IPS-18c (cell line): Measurements from ENCODE around the gene KIAA0586.
"Not testable (repeated sequence)": the region's sequence is repeated elsewhere in the genome, so short reads cannot be mapped to it uniquely, and the experiment has no call there.

ENCODE experiments used
- H3K4me3 ChIP-seq: 2 replicates; pipeline ENCODE4 v1.7.0; 2013; ENCODE audit warnings: low read depth, mild to moderate bottlenecking, low read length, moderate library complexity; ENCODE audit not compliant: insufficient read depth
- H3K9me3 ChIP-seq: one replicate; pipeline ENCODE4 v1.6.1; 2013; ENCODE audit warnings: mild to moderate bottlenecking, low read length, moderate library complexity; ENCODE audit not compliant: control insufficient read depth, insufficient read depth

KIAA0586 gene

GRCh38 chr14:58517592-58517991 lies 90.1 kb downstream of the KIAA0586 start:
- no peaks in the 10 kb centered on the region for H3K9me3 ChIP-seq

GRCh38 chr14:58525691-58526090 lies 98.2 kb downstream of the KIAA0586 start:
- H3K9me3 ChIP-seq, H3K4me3 ChIP-seq: not testable (repeated sequence)

More at GRCh38 chr14:58517592-58517991, 90.1 kb downstream of the KIAA0586 start:
- no peak overlapping the region for H3K4me3 ChIP-seq

- Histone ChIP-seq H3K9me3 (no peaks in the 10 kb centered on the region), H3K4me3 (no peak overlapping the region)
These were observed 105.9 kb downstream of the KIAA0586 start for GRCh38 chr14:58533446-58533845.

- Histone ChIP-seq H3K9me3 (no peaks in the 10 kb centered on the region), H3K4me3 (no peak overlapping the region)
These were observed 107.5 kb downstream of the KIAA0586 start for GRCh38 chr14:58535044-58535443.

- Histone ChIP-seq H3K4me3 (no peak overlapping the region), H3K9me3 (no peaks in the 10 kb centered on the region)
These were observed 109.5 kb downstream of the KIAA0586 start for GRCh38 chr14:58537004-58537403.

DNA sequence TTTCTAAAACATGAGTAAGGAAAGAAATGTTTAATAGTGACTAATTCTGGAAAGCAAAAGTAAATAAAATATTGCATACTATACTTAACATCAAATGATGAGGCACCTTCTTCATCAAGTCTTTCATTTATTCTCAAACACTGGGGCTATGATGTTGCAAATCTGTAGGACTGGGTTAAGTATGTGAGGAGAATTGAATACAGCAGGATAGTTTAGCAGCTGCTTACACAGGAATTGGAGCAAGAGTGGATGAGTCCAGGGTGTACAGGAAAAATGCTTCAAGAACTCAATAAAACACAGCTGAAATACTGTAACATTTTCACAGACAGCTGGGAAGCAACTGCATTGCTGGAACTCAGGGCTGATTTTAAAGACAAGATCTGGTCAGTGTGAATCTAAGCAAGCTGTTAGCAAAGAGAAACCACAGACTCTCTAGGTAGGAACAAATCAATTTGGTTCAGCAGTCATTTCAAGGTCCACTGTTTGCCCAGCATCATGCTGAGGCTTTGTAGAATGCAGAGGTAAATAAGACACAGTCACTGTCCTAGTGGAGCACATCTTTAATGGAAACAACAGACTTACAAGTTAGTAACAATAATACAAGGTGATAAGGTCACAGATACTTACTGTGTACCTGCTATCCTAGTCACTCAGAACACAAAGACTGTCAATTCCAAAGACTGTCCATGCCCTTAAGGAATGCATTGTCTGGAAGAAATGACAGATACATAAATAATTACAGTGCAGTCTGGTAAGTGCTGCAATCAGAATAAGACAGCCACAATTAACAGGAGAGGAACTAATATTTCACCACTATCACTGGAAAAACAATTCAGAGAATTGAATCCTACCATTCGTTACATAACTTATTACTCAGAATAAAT lies 113.5 kb downstream of the KIAA0586 start:
- Histone ChIP-seq H3K4me3 (no peak overlapping the region), H3K9me3 (no peaks in the 10 kb centered on the region)

- no peaks in the 10 kb centered on the region for H3K9me3 ChIP-seq
- no peak overlapping the region for H3K4me3 ChIP-seq
These were observed 114.1 kb downstream of the KIAA0586 start for GRCh38 chr14:58541633-58542022.

DNA sequence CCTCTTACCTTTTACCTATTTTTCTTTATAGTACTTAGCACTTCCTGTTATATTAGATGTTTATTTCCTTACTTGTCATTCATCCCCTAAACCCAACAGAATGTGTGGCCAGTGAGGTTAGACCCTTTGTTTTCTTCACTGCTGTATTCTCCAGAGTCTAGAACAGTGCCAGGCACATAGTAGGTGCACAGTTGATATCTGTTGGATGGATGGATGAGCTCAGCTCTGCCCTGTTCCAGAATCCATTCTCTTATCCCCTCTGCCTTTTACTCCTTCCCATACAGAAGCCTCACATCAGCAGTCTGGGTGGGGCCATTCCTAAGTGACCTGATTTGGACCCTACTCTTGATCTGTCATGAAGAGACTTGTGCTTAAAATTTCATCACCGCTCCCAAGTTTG lies 115.7 kb downstream of the KIAA0586 start:
- Histone ChIP-seq H3K4me3 (no peak overlapping the region), H3K9me3 (no peaks in the 10 kb centered on the region)

DNA sequence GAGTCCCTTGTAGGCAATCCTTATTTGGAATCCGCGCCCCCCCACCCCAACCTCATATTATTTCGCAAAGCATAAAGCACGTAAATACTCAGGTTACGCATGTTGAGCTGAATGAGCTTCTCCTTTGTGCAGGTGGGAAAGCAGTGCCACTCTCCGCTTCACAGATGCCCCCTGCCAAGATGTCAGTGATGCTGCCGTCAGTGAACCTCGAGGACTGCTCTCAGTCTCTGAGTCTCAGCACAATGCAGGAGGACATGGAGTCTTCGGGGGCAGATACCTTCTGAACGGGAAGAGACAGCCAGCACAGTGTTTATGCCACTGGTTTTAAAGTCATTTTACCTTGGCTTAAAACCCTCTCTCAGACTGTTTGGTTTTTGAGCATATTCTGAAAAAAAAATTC lies 120.1 kb downstream of the KIAA0586 start:
- Histone ChIP-seq H3K9me3 (no peaks in the 10 kb centered on the region), H3K4me3 (no peak overlapping the region)

- no peaks in the 10 kb centered on the region for H3K9me3 ChIP-seq
These were observed 121.7 kb downstream of the KIAA0586 start for GRCh38 chr14:58549105-58549757.

GRCh38 chr14:58553959-58554358 lies 126.4 kb downstream of the KIAA0586 start:
- Histone ChIP-seq H3K4me3 (no peak overlapping the region), H3K9me3 (no peaks in the 10 kb centered on the region)

More at GRCh38 chr14:58549105-58549757, 121.7 kb downstream of the KIAA0586 start:
- H3K4me3 ChIP-seq, result no peak overlapping the region

DNA sequence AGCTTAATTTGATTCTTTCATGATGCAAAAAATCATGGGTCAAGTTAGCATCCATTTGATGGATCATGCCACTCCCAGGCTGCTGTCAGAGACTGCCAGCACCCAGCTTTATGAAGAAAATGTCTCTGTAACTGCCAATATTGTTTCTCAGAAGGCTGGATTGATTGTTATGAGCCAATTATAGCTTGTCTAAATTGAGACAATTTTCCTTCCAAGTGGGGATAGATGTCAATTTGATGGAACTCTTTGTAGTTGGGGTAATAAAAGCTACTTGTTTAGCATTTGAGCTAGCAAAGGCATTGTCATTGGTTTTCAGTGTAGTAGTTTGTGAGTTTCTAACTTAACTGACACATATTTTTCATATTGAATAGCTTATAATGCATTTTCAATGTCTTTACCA lies 128.1 kb downstream of the KIAA0586 start:
- Histone ChIP-seq H3K9me3 (no peaks in the 10 kb centered on the region), H3K4me3 (no peak overlapping the region)

GRCh38 chr14:58557242-58557641 lies 129.7 kb downstream of the KIAA0586 start:
- H3K4me3 ChIP-seq, result no peak overlapping the region
- no peaks in the 10 kb centered on the region for H3K9me3 ChIP-seq

- Histone ChIP-seq H3K4me3 (no peak overlapping the region), H3K9me3 (no peaks in the 10 kb centered on the region)
These were observed 132.7 kb downstream of the KIAA0586 start for GRCh38 chr14:58560208-58560607.

DNA sequence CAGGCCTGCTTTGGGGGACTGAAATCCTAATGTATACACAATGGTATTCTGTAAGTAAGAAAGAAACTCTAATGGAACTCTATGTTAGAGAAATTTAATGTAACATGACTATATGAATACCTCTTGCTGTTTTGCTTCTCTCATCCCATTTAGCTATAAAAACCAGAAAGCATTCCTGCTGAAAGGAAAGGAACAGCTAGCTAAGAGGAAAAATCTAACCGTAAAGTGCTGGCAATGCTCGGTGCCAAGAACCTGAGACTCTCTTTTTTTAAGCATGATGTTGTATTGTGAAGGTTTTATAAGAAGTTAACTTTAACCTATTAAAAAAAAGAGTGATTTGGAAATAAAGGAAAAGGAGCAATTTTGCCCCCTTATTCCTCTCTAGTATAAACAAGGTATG lies 134.6 kb downstream of the KIAA0586 start:
- H3K4me3 ChIP-seq, result no peak overlapping the region
- H3K9me3 ChIP-seq, result no peaks in the 10 kb centered on the region

DNA sequence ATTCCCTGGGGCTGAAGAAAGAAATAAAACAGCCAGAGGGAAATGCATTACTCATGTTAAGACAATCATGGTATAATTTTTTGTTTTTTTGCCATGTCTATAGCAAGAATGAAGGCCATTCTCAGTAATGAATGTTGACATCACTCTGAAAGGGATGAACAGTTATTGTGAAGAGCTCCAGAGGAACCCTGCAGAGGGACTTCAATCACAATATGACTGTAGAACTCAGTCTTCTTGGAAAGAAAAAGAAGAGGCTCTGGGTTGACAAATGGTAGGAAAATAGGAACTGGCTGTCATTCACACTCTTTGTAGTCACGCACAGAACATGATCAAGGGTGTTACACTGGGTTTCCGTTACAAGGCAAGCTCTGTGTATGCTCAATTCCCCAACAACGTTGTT lies 136.5 kb downstream of the KIAA0586 start:
- Histone ChIP-seq H3K4me3 (no peak overlapping the region), H3K9me3 (no peaks in the 10 kb centered on the region)

DNA sequence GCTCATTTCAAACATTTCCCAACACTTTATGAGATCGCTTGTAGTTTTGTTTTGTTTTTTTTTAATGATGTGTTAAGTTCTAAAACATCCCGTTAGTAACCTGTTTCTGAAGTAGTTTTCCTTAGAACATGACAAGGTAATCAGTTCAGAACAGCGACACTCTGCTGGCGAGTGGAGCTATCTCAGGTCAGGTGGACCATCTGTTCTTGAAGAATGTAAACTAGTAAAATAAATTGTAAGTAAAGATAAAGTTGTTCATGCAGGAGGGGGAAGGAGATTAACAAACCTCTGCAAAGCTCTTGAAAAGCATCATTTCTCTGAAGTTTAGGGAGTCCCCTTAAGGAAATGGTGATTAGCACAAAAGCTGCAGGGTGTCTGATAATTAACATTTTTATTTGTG lies 138.3 kb downstream of the KIAA0586 start:
- Histone ChIP-seq H3K9me3 (no peaks in the 10 kb centered on the region), H3K4me3 (no peak overlapping the region)

GRCh38 chr14:58566979-58567378 lies 139.5 kb downstream of the KIAA0586 start:
- Histone ChIP-seq H3K9me3 (no peaks in the 10 kb centered on the region), H3K4me3 (no peak overlapping the region)
